RPMI8226 (cell line): ENCODE data around the gene TENM3.

Source experiments
- DNase-seq: peaks from one replicate; pipeline ENCODE4 v3.0.0-alpha.2; 2015

The TENM3 gene

DNA sequence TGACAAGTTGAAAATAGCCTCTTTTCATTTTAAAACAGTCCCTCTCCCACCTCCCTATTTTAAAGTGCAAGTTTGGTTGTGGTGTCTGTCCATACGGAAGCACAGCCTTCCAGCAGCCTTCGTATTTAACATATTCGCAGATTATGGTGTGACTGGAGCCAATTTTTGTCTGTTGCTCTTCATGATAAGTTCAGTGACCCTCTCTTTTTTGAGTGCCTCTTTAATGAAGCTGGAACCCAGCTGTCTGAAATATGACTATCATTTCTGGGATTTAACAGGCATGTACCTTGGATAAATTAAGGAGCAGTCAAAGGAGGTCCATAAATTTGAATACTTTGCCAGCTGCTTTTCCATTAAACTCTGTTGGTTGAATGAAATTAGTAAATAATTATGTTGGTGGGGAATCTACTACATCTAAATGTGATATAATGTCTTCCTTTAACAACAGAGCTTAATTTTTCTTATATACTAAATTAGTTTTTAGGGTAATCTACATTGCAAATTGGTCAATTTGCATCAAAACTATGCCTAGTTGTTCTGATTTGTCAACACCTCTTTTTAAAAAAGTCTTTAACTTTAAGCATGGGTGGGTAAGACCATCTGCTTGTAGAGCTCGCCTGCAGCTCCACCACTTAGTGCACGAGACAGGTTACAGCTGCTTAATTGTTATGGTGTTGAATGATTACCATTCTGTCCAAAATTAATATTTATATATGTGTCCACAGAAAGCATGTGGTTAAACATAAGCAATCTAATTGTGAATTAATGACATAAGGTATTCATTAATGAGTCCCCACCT lies 457.4 kb downstream of the TENM3 start:
- no peak for DNase-seq

DNA sequence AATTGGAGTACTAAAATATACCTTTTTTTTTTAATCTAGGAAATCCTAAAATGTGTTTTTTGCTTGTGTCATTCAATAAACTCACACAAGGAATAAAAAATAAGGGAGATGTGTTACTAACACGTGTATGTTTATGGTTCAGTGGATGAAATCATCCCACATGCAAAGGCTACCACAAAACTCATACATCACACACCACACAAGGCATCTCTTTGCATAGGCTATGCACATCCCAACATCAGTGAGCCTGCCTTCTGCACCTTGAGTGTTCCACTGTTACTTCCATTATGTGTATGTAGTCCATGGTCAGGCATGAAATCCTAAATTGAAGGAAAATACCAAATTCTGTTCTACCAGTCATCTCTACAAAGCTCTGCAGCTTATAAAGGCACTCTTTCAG lies 460.9 kb downstream of the TENM3 start:
- no peak for DNase-seq

- no peak for DNase-seq
Observed at GRCh38 chr4:182704948-182705347, 461.7 kb downstream of the TENM3 start.

DNA sequence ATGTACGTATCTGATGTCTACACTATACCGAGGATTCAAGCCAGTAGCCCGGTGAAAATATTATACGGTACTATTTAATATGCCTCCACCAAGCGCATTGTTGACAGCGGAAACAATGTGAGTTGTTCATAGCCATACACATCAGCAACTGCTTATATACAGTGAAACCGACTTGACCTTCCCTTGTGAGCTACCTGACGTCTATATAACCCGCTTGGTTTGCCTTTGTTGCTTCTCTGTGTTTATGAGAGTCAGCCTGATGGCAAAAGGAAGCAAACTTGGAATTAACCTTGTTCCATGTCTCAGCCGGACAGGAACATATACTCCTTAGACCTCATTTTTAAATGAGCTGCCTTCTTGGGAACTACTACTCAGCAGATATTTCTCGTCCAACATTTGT lies 462.2 kb downstream of the TENM3 start:
- no peak for DNase-seq

DNA sequence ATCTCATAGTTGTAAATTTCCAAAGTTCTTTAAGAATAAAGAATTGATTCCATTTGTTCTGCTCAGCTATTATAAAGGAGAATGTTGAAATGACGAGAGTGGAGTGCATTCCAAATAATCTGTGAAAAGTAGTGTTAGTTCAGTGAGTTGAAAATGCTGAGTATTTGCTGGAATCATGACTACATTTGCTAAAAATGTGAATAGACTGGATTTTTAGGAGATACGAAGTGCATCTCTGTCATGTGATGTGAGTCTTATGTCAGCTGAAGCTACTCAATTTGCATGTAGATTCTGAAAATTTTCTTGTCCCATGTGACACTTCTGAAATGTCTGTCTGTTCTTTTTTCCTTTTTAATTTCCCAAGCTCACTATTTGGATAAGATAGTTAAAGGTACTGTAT lies 468.0 kb downstream of the TENM3 start:
- DNase-seq: no peak

- DNase-seq: no peak
Observed at GRCh38 chr4:182715548-182715947, 472.3 kb downstream of the TENM3 start.

GRCh38 chr4:182716192-182716591 lies 473.0 kb downstream of the TENM3 start:
- DNase-seq: no peak

DNA sequence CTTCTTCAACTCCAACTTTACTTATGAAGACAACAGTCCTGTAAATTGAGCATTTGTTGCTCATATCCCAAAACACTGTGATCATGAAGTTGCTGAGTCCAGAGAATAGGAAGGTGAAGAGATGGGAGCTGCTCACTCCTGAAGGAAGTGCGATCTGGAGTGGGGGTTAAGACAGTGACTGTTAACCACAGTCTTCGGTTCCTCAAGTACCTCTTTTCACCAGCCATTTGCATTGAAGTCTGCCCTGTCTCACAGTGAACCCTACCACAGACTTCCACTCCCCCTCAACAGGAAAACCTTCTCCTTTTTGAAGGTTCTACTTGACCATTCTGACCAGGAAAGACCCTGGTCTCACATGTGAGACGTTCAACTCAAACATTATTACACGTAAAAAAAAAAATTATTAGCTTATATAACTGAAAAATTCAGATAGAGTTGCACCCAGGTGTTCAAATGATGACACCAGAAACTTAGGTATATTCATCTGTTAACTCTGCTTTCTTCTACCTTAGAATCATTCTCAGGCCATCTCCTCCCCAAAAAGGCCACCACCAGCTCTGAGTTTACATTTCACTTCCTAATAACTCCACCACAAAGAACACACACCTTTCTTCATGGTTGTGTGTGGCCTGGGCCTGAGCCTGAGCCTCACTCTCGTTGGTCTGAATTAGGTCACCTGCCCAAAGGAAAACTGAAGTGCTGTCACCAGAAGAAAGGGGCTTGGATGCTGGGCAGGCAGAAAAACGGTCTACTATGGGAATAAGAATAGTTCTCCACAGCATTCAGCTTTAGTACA lies 474.8 kb downstream of the TENM3 start:
- DNase-seq: no peak

DNA sequence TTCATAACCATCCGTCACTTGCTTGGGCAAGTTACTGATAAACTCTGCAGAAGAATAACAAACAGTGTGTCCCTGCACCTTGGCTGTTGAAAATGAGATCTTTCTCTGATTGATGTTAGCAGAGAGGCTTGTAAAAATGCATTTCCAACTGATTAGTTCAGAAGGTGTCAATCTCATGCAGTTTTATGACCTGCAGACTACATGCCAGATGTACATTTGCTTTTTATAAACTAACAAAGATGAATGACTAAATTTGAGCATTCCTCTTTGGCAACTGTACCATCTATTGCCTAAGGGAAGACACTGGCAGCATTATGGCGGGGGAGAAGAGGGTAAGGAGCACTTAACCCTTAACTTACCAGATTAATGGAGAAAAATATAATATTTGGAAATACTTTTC lies 481.2 kb downstream of the TENM3 start:
- no peak for DNase-seq

GRCh38 chr4:182729516-182729915 lies 486.3 kb downstream of the TENM3 start:
- no peak for DNase-seq

DNA sequence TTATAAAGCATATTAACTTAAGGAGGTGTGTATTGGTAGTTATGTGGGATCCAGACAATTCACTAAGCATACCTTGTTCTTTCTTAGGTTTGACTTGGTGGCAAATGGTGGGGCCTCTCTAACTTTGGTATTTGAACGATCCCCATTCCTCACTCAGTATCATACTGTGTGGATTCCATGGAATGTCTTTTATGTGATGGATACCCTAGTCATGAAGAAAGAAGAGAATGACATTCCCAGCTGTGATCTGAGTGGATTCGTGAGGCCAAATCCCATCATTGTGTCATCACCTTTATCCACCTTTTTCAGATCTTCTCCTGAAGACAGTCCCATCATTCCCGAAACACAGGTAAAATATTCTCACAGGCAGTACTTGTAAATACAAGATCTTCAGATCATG lies 487.6 kb downstream of the TENM3 start:
- DNase-seq: no peak

- no peak for DNase-seq
Observed at GRCh38 chr4:182736207-182736606, 493.0 kb downstream of the TENM3 start.

DNA sequence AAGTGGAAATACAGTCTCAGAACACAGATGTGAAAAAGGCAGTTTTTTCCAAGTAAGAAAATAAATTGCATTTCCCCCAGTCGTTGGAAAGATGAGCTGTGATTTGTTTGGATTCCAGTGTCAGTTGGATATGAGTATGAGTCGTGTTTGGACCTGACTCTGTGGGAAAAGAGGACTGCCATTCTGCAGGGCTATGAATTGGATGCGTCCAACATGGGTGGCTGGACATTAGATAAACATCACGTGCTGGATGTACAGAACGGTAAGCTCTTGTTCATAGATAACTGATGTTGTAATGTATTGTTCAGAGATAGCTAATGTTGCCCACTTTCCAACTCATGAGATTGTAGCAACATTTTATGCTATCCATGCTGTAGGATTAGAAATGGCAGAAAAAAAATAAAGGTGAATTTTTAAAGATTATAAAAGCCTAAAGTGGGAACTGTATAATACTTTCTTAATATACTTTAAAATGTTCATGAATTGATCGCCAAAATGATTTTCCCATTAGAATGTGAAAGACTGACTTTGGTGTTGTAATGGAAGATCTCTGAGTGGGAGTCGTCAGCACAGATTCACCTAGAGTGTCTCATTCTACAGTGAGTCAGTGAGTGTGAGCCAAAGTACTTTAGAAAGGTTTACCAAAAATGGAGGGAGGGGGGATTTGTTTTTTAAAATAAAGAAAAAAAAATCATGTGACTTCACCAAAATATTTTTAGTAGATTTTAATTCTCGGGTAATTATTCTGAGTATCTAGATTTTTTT lies 495.3 kb downstream of the TENM3 start:
- no peak for DNase-seq

GRCh38 chr4:182740256-182740655 lies 497.1 kb downstream of the TENM3 start:
- DNase-seq: no peak

- DNase-seq: no peak
Observed at GRCh38 chr4:182741054-182741453, 497.9 kb downstream of the TENM3 start.

GRCh38 chr4:182741914-182742313 lies 498.7 kb downstream of the TENM3 start:
- DNase-seq: no peak

DNA sequence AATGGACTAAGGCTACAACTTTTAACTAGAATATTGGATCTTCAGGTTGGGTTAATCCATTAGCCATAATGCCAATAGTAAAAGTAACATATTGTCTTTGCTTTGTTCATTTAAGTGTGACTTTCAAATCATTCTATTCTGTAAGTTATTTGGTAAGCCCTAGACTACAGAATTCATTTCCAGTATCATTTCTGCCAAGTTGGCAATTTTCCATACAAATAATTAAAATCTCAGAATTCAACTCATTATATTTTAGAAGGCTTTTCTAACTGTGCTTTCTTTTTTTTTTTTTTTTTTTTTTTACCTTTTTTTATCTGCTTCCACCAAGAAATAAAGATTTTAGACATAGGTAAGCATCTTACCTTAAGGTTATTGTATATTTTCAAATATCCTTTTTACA lies 500.6 kb downstream of the TENM3 start:
- no peak for DNase-seq

GRCh38 chr4:182745237-182745636 lies 502.0 kb downstream of the TENM3 start:
- DNase-seq: peak; percentile 2

DNA sequence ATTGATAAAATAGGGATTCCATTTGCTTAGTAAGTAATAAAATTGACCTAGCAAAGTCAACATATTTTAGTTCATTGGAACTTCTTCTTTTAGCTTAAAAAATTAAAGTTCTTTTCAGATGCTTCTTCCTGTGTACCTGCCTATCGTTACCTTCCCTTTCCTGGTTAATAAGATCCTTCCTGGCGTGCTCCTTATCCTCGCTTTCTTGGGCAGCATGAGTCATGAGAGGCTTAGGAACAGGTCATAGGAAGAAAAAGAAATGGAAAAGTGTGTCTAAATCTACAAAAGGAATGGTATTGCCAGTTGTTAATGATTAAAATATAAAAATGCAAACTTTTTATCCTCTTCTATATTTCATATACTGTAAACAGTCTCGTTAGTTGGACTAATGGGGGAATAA lies 503.7 kb downstream of the TENM3 start:
- no peak for DNase-seq

DNA sequence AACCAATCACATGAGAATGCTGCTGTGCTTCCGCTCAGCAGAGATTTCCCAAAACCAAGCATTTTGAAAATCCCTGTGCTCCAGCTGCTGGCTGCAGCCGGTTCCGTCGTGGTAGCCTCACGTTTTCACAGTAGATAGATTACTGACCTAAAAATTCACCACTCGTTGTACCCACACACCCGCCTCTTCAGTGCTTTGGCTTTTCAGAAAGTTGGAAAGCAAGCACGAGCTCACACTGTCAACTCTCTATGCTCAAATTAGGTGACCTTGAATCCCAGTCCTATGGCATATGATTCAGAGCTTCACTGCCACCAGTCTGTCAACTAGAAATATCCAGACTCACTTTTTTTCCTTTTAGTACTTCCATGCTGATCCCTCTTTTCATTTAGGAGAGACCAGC lies 505.1 kb downstream of the TENM3 start:
- no peak for DNase-seq

DNA sequence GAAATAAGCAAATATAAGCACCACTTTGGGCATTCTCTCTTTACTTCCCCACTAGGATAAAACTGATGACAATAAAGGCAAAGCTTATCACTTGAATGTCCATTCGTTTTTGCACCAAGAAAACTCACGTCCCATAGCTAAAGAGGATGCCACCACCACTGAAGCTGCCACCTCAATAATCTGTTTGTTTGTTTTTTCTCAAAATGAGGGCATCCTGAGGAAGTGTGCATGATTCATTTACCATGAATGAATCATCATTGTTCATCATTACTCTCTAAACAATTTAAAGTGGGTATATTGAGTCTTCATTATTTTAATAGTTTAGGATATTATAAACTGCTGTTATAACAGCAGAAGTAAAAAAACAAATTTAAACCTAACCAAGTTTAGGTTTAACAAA lies 505.7 kb downstream of the TENM3 start:
- no peak for DNase-seq

DNA sequence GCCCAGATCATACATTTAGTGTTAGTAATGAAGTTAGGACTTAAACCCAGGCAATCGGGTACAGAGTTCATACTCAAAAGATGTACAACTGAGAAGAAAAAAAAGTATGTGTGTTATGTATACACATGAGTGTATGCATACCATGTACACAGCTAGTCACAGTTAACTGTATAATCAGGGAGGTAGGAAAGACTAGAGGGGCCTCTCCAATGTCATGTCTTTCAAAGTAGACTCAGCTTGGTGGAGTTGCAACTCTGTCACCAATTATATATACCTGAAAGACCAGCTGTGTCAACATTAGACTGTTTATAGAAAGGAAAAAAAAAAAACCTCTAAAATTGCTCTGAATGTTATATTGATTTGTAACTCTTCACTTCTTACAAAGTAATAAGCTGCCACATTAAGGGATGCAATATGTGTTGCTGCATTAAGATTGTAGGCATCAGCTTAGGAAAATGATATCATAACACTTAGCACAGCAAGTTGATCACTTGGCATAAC lies 506.5 kb downstream of the TENM3 start:
- no peak for DNase-seq

DNA sequence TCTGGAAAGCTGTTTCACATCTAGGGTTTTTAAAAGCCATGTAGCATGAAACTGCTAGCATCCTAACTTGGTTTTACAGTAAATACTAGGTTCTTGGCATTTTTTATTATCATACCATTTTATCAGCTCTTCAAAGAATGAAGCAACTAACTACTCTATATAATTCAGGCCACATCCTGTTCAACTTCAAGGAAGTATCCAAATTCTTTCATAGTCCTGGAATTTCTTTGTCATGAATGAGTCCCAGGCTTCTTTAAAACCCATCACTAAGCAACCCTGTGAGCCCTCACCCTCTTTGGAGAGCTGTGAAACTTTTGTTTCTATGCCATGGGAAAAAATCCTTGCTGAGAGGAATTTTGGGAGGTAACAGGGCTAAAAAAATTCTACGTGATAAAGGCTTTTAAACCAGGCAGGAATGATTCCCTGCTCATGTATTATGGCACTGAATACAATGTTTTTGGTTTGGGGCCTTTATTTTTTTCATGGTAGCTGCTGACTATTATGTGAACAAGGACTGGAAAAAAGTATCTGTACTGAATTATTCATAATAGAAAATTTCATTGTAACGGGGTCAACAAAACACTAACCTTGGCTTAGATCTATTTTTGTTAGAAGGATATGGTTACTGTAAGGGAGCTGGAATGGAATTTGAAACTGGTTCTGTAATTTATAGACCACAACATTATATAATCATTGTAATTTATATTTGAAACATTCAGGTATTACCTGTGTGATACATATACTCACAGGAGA lies 509.1 kb downstream of the TENM3 start:
- no peak for DNase-seq
